IMR-90 (cell line): ENCODE results near the gene RPL41. TPM values are rescaled to one million over a fixed set of nuclear protein-coding genes. Genes with fewer than 3 reads are reported as not detected.

ENCODE experiments used
- ATAC-seq: fragments of 200-7000 bp; cut with Tn5 transposase; 2 replicates; pipeline ENCODE4 v1.9.1; 2020; ENCODE audit warnings: low read depth, mild to moderate bottlenecking, moderate library complexity
- BruUV-seq: library from RNA; stranded (reverse); fragments of 400-500 nt; replicated peaks from 2 replicates; lab custom pipeline; 2021; lab: Mats Ljungman, UMichigan
- CTCF ChIA-PET: fragments of 300-600 bp; formaldehyde crosslinking; extraction: SDS; loops from one replicate; lab custom pipeline; 2021; ENCODE audit warnings: antibody characterized with exemption; lab: Yijun Ruan, JAX
- POLR2A ChIA-PET: fragments of 300-600 bp; sonication (Branson Sonifier 250); formaldehyde crosslinking; loops from one replicate; lab custom pipeline; 2022; ENCODE audit warnings: antibody characterized with exemption; ENCODE audit not compliant: unreplicated experiment; lab: Charles Lee
- DNase-seq: peaks from one replicate; pipeline ENCODE4 v3.0.0; 2013
- H2AFZ ChIP-seq: replicated peaks from 2 replicates; pipeline ENCODE3; 2013; ENCODE audit warnings: low read length, mild to moderate bottlenecking; ENCODE audit not compliant: poor library complexity
- H2AK5ac ChIP-seq: 2 replicates; pipeline ENCODE4 v1.6.1; 2013; ENCODE audit warnings: low read depth, low read length, inconsistent platforms
- H2AK9ac ChIP-seq: replicated peaks from 2 replicates; pipeline ENCODE3; 2013; ENCODE audit warnings: mild to moderate bottlenecking, low read depth, low read length, moderate library complexity; ENCODE audit not compliant: poor library complexity
- H2BK120ac ChIP-seq: 2 replicates; pipeline ENCODE4 v1.6.1; 2013; ENCODE audit warnings: low read depth, low read length, inconsistent platforms
- H2BK15ac ChIP-seq: 3 replicates; pipeline ENCODE4 v1.6.1; 2013; ENCODE audit warnings: low read depth, low read length, inconsistent platforms
- H2BK20ac ChIP-seq: 2 replicates; pipeline ENCODE4 v1.6.1; 2013; ENCODE audit warnings: low read depth, mild to moderate bottlenecking, inconsistent platforms, low read length, moderate library complexity
- H2BK5ac ChIP-seq: 2 replicates; pipeline ENCODE4 v1.6.1; 2013; ENCODE audit warnings: mild to moderate bottlenecking, low read depth, low read length, inconsistent platforms; ENCODE audit not compliant: poor library complexity, severe bottlenecking
- H3K14ac ChIP-seq: replicated peaks from 2 replicates; pipeline ENCODE4 v1.6.1; 2013; ENCODE audit warnings: low read depth, low read length, inconsistent platforms
- H3K18ac ChIP-seq: 2 replicates; pipeline ENCODE4 v1.6.1; 2013; ENCODE audit warnings: low read depth, low read length, control low read depth
- H3K23ac ChIP-seq: 2 replicates; pipeline ENCODE4 v1.6.1; 2013; ENCODE audit warnings: low read depth, low read length, inconsistent platforms
- H3K27ac ChIP-seq: 2 replicates; pipeline ENCODE4 v1.5.1; 2013; ENCODE audit warnings: mild to moderate bottlenecking, control low read depth, low read length; ENCODE audit not compliant: insufficient read depth
- H3K27me3 ChIP-seq: 2 replicates; pipeline ENCODE4 v1.6.1; 2013; ENCODE audit warnings: low read length; ENCODE audit not compliant: control insufficient read depth, insufficient read depth
- H3K36me3 ChIP-seq: 2 replicates; pipeline ENCODE4 v1.6.1; 2013; ENCODE audit warnings: low read length, mixed read lengths; ENCODE audit not compliant: control insufficient read depth, insufficient read depth
- H3K4ac ChIP-seq: 2 replicates; pipeline ENCODE4 v1.6.1; 2013; ENCODE audit warnings: low read depth, low read length, inconsistent platforms
- H3K4me1 ChIP-seq: 2 replicates; pipeline ENCODE4 v1.6.1; 2013; ENCODE audit warnings: low read length, mixed read lengths; ENCODE audit not compliant: control insufficient read depth, insufficient read depth
- H3K4me2 ChIP-seq: 2 replicates; pipeline ENCODE4 v1.6.1; 2013; ENCODE audit warnings: low read depth, mild to moderate bottlenecking, control low read depth, low read length, moderate library complexity
- H3K4me3 ChIP-seq: 2 replicates; pipeline ENCODE4 v1.5.1; 2013; ENCODE audit warnings: low read depth, mild to moderate bottlenecking, control low read depth, low read length, moderate library complexity; ENCODE audit not compliant: insufficient read depth
- H3K56ac ChIP-seq: 2 replicates; pipeline ENCODE4 v1.6.1; 2013; ENCODE audit warnings: low read length, inconsistent platforms; ENCODE audit not compliant: insufficient read depth; ENCODE audit errors: extremely low read depth
- H3K79me1 ChIP-seq, 2 experiments: 2 replicates each; pipeline ENCODE4 v1.6.1; 2013; ENCODE audit warnings: low read length in 2 of 2, inconsistent platforms in 1 of 2, low read depth in 1 of 2
- H3K9ac ChIP-seq: 2 replicates; pipeline ENCODE4 v1.6.1; 2013; ENCODE audit warnings: low read depth, low read length, control low read depth
- H3K9me1 ChIP-seq: 2 replicates; pipeline ENCODE4 v1.6.1; 2013; ENCODE audit warnings: low read length, inconsistent platforms; ENCODE audit not compliant: insufficient read depth
- H3K9me3 ChIP-seq: 2 replicates; pipeline ENCODE4 v1.6.1; 2013; ENCODE audit warnings: low read length; ENCODE audit not compliant: control insufficient read depth, insufficient read depth
- H4K20me1 ChIP-seq: 2 replicates; pipeline ENCODE4 v1.6.1; 2013; ENCODE audit warnings: low read length, inconsistent platforms; ENCODE audit not compliant: insufficient read depth
- H4K5ac ChIP-seq: 2 replicates; pipeline ENCODE4 v1.6.1; 2013; ENCODE audit warnings: mild to moderate bottlenecking, low read depth, low read length, control low read depth
- H4K8ac ChIP-seq, 2 experiments: 2 replicates each; pipeline ENCODE4 v1.6.1; 2013; ENCODE audit warnings: low read depth in 2 of 2, low read length in 2 of 2, control low read depth in 1 of 2, inconsistent platforms in 1 of 2
- H4K91ac ChIP-seq: 2 replicates; pipeline ENCODE4 v1.6.1; 2013; ENCODE audit warnings: low read depth, low read length, inconsistent platforms; ENCODE audit not compliant: insufficient read depth
- BHLHE40 ChIP-seq: fragments of 150-350 bp; IDR thresholded peaks from 2 replicates; pipeline ENCODE4 v1.6.1; 2016; ENCODE audit warnings: mild to moderate bottlenecking, low read depth, low read length
- CHD1 ChIP-seq: IDR thresholded peaks from 2 replicates; pipeline ENCODE4 v1.6.1; 2012; ENCODE audit warnings: low read depth, low read length, improper control_type of control experiment
- CTCF ChIP-seq: conservative IDR thresholded peaks from 2 replicates; pipeline ENCODE4 v1.5.1; 2012; ENCODE audit warnings: mild to moderate bottlenecking, low read depth, low read length, improper control_type of control experiment
- MAZ ChIP-seq: IDR thresholded peaks from 2 replicates; pipeline ENCODE4 v1.6.1; 2012; ENCODE audit warnings: low read depth, mild to moderate bottlenecking, low read length, improper control_type of control experiment, moderate library complexity, borderline replicate concordance
- NFE2L2 ChIP-seq: fragments of 150-350 bp; IDR thresholded peaks from 2 replicates; pipeline ENCODE4 v1.6.1; 2016; ENCODE audit warnings: low read depth, mild to moderate bottlenecking, low read length
- POLR2A ChIP-seq: IDR thresholded peaks from 2 replicates; pipeline ENCODE4 v1.6.1; 2012; ENCODE audit warnings: mild to moderate bottlenecking, low read depth, low read length
- SMC3 ChIP-seq: fragments of 150-350 bp; IDR thresholded peaks from 2 replicates; pipeline ENCODE4 v1.6.1; 2016; ENCODE audit warnings: low read depth, mild to moderate bottlenecking, antibody characterized with exemption, low read length, moderate library complexity
- USF2 ChIP-seq: fragments of 150-350 bp; IDR thresholded peaks from 2 replicates; pipeline ENCODE4 v1.6.1; 2017; ENCODE audit warnings: mild to moderate bottlenecking, antibody characterized with exemption, low read length, low read depth
- WGBS, 2 experiments: methylation state at CpG; one replicate each; pipeline versions ENCODE4 v1.1.5 to v1.1.7; 2013; ENCODE audit warnings: missing lambda C conversion rate in 2 of 2; ENCODE audit not compliant: insufficient read length in 1 of 2; ENCODE audit errors: extremely low coverage in 2 of 2; 5-methylcytosine and 5-hydroxymethylcytosine counted together
- dilution Hi-C: fragments of 300-500 bp; cut with HindIII; formaldehyde crosslinking; loops from one replicate; pipeline ENCODE4 v1.14.3; 2018; ENCODE audit warnings: low sequenced_read_pairs; ENCODE audit not compliant: unreplicated experiment
- in situ Hi-C: fragments of 300-500 bp; cut with MboI; formaldehyde crosslinking; loops from 3 replicates; pipeline ENCODE4 v1.14.3; 2019; ENCODE audit warnings: low sequenced_read_pairs, inconsistent platforms, mixed read lengths
- intact Hi-C: fragments of 100-400 bp; cut with micrococcal nuclease; formaldehyde crosslinking; loops from 2 replicates; pipeline ENCODE4 v1.10.0; 2022
- polyA plus RNA-seq, 3 experiments: library from polyadenylated mRNA; depleted of rRNA; stranded (reverse); fragments of >200 nt; gene quantifications; 2 replicates each; pipeline ENCODE4 v1.2.3, GENCODE V29; 2012; ENCODE audit warnings: low replicate concordance in 1 of 3
- total RNA-seq: library from RNA; depleted of rRNA; stranded (reverse); fragments of >200 nt; gene quantifications from 2 replicates; pipeline ENCODE4 v1.2.3, GENCODE V29; 2012

RPL41 gene
- total and polyA plus RNA-seq, 2 of the 4 experiments (the other 2 are of a cell fraction): 1,119 to 9,394 TPM

GRCh38 chr12:56099787-56100186 lies 16.6 kb upstream of the RPL41 start:
- TF ChIP-seq USF2: no peak
- TF ChIP-seq BHLHE40: no peak
- no peak for TF ChIP-seq SMC3
- TF ChIP-seq CHD1: no peak
- no peak for TF ChIP-seq NFE2L2
- TF ChIP-seq CTCF: no peak
- no peak for TF ChIP-seq MAZ
- TF ChIP-seq POLR2A: no peak
- Histone ChIP-seq H3K36me3 (no peaks in the 10 kb centered on the region), H3K9me1 (0 out of 2 replicates have a peak, but pooled peaks cover 2% of the 10 kb centered on the region), H3K14ac (no peak overlapping the region), H3K18ac (no peak overlapping the region), H3K23ac (no peak overlapping the region), H3K9me3 (no peaks in the 10 kb centered on the region), H3K56ac (no peak overlapping the region), H3K4me3 (no peak overlapping the region), H4K5ac (no peak overlapping the region), H3K27me3 (peaks cover 35% of the 10 kb centered on the region), H3K79me1 (peaks cover 0 to 3% of the 10 kb centered on the region in 2 experiments; a peak in 2 of 4 replicates), H3K4me1 (no peaks in the 10 kb centered on the region), H2BK5ac (no peak overlapping the region), H3K4ac (no peak overlapping the region), H2AK9ac (no peak overlapping the region), H4K20me1 (no peaks in the 10 kb centered on the region; the same call in 1 of the 2 replicates), H2BK15ac (no peak overlapping the region), H3K4me2 (no peak overlapping the region), H4K8ac (no peak overlapping the region), H2AK5ac (no peak overlapping the region), H2AFZ (no peak overlapping the region), H3K9ac (no peak overlapping the region), H4K91ac (no peak overlapping the region), H2BK20ac (no peak overlapping the region), H3K27ac (no peak overlapping the region), H2BK120ac (no peak overlapping the region)
- intact Hi-C loops (loop anchor here (10.0 kb wide), 1 partner anchor 105 kb away; the partner anchor contains the start of gene SUOX), in situ Hi-C loops (no loop called here), dilution Hi-C loops (no loop called here)
- POLR2A ChIA-PET: no interaction called here
- CTCF ChIA-PET: no interaction called here
- DNase-seq (no peak), ATAC-seq (no peak)
- no TSS peak for BruUV-seq
- no CpG with 5 or more reads among the region's 4 CpGs for WGBS, 2 experiments
